ENCODE data around the gene SIK3. TPM values are rescaled to one million over a fixed set of nuclear protein-coding genes. Genes with fewer than 3 reads are reported as not detected.
A peak's percentile ranks its signal among the peaks of the same experiment; 100 is the strongest.

The SIK3 gene
- total and polyA plus RNA-seq, 2 experiments from 2014 or later: 6.1 to 33.9 TPM

- Histone ChIP-seq H3K79me2 (replicated peaks; ENCODE audit: insufficient read depth) (no peaks in the 10 kb centered on the region), H3K4me1 (ENCODE audit: insufficient read depth) (peaks cover 24% of the 10 kb centered on the region), H3F3A (replicated peaks; ENCODE audit: low read depth) (no peaks in the 10 kb centered on the region), H3K4me2 (no peak overlapping the region), H3K4me3 (no peak overlapping the region), H3K27me3 (ENCODE audit: insufficient read depth) (no peaks in the 10 kb centered on the region), H3K9me2 (ENCODE audit: insufficient read depth) (no peaks in the 10 kb centered on the region), H2AFZ (no peak overlapping the region), H4K20me1 (replicated peaks; ENCODE audit: insufficient read depth) (peaks cover 6% of the 10 kb centered on the region; the same call in 1 of the 2 replicates), H3K36me3 (ENCODE audit: insufficient read depth) (no peaks in the 10 kb centered on the region; the same call in 1 of the 2 replicates), H3K27ac (ENCODE audit: low read depth) (peak overlapping the region; percentile 28)
- Mint-ChIP-seq H3K36me3 (ENCODE audit: low read depth) (peaks cover 4% of the 10 kb centered on the region; the same call in 2 of the 3 replicates), H3K27ac (peak overlapping the region; percentile 16), H3K4me1 (peaks cover 23% of the 10 kb centered on the region), H3K4me3 (no peak overlapping the region), H3K9me3 (no peaks in the 10 kb centered on the region), H3K27me3 (ENCODE audit: insufficient read depth, low read depth, poor library complexity) (peaks cover 3% of the 10 kb centered on the region)
- DNase-seq (ENCODE audit: low spot score) (peak; percentile 39), ATAC-seq (peak; percentile 34; the same call in 2 of the 3 replicates)
- TF ChIP-seq, protein P1, sequence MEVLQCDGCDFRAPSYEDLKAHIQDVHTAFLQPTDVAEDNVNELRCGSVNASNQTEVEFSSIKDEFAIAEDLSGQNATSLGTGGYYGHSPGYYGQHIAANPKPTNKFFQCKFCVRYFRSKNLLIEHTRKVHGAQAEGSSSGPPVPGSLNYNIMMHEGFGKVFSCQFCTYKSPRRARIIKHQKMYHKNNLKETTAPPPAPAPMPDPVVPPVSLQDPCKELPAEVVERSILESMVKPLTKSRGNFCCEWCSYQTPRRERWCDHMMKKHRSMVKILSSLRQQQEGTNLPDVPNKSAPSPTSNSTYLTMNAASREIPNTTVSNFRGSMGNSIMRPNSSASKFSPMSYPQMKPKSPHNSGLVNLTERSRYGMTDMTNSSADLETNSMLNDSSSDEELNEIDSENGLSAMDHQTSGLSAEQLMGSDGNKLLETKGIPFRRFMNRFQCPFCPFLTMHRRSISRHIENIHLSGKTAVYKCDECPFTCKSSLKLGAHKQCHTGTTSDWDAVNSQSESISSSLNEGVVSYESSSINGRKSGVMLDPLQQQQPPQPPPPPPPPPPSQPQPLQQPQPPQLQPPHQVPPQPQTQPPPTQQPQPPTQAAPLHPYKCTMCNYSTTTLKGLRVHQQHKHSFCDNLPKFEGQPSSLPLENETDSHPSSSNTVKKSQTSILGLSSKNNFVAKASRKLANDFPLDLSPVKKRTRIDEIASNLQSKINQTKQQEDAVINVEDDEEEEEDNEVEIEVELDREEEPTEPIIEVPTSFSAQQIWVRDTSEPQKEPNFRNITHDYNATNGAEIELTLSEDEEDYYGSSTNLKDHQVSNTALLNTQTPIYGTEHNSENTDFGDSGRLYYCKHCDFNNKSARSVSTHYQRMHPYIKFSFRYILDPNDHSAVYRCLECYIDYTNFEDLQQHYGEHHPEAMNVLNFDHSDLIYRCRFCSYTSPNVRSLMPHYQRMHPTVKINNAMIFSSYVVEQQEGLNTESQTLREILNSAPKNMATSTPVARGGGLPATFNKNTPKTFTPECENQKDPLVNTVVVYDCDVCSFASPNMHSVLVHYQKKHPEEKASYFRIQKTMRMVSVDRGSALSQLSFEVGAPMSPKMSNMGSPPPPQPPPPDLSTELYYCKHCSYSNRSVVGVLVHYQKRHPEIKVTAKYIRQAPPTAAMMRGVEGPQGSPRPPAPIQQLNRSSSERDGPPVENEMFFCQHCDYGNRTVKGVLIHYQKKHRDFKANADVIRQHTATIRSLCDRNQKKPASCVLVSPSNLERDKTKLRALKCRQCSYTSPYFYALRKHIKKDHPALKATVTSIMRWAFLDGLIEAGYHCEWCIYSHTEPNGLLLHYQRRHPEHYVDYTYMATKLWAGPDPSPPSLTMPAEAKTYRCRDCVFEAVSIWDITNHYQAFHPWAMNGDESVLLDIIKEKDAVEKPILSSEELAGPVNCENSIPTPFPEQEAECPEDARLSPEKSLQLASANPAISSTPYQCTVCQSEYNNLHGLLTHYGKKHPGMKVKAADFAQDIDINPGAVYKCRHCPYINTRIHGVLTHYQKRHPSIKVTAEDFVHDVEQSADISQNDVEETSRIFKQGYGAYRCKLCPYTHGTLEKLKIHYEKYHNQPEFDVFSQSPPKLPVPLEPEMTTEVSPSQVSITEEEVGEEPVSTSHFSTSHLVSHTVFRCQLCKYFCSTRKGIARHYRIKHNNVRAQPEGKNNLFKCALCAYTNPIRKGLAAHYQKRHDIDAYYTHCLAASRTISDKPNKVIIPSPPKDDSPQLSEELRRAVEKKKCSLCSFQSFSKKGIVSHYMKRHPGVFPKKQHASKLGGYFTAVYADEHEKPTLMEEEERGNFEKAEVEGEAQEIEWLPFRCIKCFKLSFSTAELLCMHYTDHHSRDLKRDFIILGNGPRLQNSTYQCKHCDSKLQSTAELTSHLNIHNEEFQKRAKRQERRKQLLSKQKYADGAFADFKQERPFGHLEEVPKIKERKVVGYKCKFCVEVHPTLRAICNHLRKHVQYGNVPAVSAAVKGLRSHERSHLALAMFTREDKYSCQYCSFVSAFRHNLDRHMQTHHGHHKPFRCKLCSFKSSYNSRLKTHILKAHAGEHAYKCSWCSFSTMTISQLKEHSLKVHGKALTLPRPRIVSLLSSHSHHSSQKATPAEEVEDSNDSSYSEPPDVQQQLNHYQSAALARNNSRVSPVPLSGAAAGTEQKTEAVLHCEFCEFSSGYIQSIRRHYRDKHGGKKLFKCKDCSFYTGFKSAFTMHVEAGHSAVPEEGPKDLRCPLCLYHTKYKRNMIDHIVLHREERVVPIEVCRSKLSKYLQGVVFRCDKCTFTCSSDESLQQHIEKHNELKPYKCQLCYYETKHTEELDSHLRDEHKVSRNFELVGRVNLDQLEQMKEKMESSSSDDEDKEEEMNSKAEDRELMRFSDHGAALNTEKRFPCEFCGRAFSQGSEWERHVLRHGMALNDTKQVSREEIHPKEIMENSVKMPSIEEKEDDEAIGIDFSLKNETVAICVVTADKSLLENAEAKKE (CRISPR knock-in tag; IDR thresholded peaks at IDR 0.05): no peak
- no peak for TF ChIP-seq ETS1 (IDR thresholded peaks at IDR 0.05)
- no peak for TF ChIP-seq ZNF114 (CRISPR knock-in tag; IDR thresholded peaks at IDR 0.05)
- no peak for TF ChIP-seq ZNF331 (CRISPR knock-in tag; IDR thresholded peaks at IDR 0.05; ENCODE audit: low read depth)
- no peak for TF ChIP-seq EZH2phosphoT487 (IDR thresholded peaks at IDR 0.05; ENCODE audit: unreplicated experiment)
- TF ChIP-seq NANOG (IDR thresholded peaks at IDR 0.05; ENCODE audit: borderline replicate concordance): no peak
- TF ChIP-seq EZH2 (IDR thresholded peaks at IDR 0.05; ENCODE audit: low read depth, unreplicated experiment): no peak
- TF ChIP-seq JUNB (IDR thresholded peaks at IDR 0.05; ENCODE audit: unreplicated experiment): no peak
- TF ChIP-seq, protein P2, sequence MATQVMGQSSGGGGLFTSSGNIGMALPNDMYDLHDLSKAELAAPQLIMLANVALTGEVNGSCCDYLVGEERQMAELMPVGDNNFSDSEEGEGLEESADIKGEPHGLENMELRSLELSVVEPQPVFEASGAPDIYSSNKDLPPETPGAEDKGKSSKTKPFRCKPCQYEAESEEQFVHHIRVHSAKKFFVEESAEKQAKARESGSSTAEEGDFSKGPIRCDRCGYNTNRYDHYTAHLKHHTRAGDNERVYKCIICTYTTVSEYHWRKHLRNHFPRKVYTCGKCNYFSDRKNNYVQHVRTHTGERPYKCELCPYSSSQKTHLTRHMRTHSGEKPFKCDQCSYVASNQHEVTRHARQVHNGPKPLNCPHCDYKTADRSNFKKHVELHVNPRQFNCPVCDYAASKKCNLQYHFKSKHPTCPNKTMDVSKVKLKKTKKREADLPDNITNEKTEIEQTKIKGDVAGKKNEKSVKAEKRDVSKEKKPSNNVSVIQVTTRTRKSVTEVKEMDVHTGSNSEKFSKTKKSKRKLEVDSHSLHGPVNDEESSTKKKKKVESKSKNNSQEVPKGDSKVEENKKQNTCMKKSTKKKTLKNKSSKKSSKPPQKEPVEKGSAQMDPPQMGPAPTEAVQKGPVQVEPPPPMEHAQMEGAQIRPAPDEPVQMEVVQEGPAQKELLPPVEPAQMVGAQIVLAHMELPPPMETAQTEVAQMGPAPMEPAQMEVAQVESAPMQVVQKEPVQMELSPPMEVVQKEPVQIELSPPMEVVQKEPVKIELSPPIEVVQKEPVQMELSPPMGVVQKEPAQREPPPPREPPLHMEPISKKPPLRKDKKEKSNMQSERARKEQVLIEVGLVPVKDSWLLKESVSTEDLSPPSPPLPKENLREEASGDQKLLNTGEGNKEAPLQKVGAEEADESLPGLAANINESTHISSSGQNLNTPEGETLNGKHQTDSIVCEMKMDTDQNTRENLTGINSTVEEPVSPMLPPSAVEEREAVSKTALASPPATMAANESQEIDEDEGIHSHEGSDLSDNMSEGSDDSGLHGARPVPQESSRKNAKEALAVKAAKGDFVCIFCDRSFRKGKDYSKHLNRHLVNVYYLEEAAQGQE (IDR thresholded peaks at IDR 0.05; ENCODE audit: unreplicated experiment): no peak
- TF ChIP-seq CTCF (conservative IDR thresholded peaks at IDR 0.05; ENCODE audit: low read depth in 2 of 2): no peak
- no peak for TF ChIP-seq CREB1 (CRISPR knock-in tag; IDR thresholded peaks at IDR 0.05; ENCODE audit: low read depth)
- no peak for TF ChIP-seq POLR2AphosphoS5 (IDR thresholded peaks at IDR 0.05; ENCODE audit: low read depth)
- TF ChIP-seq STAT1 (IDR thresholded peaks at IDR 0.05; ENCODE audit: unreplicated experiment): no peak
Observed at GRCh38 chr11:116931206-116931953, 166.8 kb downstream of the SIK3 start.

All from GM23338 (cell line).